Bronchial epithelial cell (primary cell): ENCODE results near the gene TACR2. TPM values are rescaled to one million over a fixed set of nuclear protein-coding genes. Genes with fewer than 3 reads are reported as not detected.

Experiments used
- DNase-seq: peaks from one replicate; pipeline ENCODE4 v3.0.0-alpha.2; 2010; ENCODE audit warnings: low read depth
- FAIRE-seq: peaks from 2 replicates; lab custom pipeline; 2011; peaks lifted over from hg19 to GRCh38; lab: Jason Lieb, UNC
- H3K27me3 ChIP-seq: 2 replicates; pipeline ENCODE4 v1.5.1; 2011; ENCODE audit warnings: low read length; ENCODE audit not compliant: control insufficient read depth, insufficient read depth
- H3K36me3 ChIP-seq: 2 replicates; pipeline ENCODE4 v1.5.1; 2011; ENCODE audit warnings: low read length; ENCODE audit not compliant: control insufficient read depth, insufficient read depth
- H3K4me3 ChIP-seq: 2 replicates; pipeline ENCODE4 v1.5.1; 2011; ENCODE audit warnings: mild to moderate bottlenecking, low read depth, low read length, control low read depth
- total RNA-seq: library from RNA; depleted of rRNA; stranded (reverse); fragments of >200 nt; gene quantifications from 2 replicates; pipeline ENCODE4 v1.2.1, GENCODE V29; 2014
- TF ChIP-seq, protein P1 (sequence below): IDR thresholded peaks from 2 replicates; pipeline ENCODE4 v1.5.1; 2011; ENCODE audit warnings: mild to moderate bottlenecking, moderate library complexity, low read length, control low read depth, inconsistent platforms; ENCODE audit not compliant: insufficient read depth, severe bottlenecking

TACR2 gene
- total RNA-seq, 1 donor from 2014 or later: under 0.01 TPM

DNA sequence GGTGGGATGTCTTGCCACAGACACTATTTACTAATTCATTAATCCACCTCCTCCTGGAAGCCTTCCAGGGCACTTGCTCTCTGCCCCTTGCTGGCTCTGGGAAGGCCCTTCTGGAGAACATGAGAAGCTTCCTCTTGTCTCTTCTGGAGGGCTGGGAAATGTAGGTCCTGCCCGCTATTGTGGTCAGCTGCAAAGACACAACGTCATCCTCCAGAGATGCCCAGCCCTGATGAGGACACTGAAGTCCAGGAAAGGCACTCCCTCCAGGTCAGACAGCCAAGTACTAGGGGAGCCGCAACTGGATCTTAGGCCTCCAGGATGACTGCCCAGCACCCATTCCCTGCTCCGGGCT, 9.6 kb upstream of the TACR2 start:
- H3K4me3 ChIP-seq: no peak overlapping the region
- no peaks in the 10 kb centered on the region for H3K36me3 ChIP-seq
- FAIRE-seq: no peak
- TF ChIP-seq, protein P1, sequence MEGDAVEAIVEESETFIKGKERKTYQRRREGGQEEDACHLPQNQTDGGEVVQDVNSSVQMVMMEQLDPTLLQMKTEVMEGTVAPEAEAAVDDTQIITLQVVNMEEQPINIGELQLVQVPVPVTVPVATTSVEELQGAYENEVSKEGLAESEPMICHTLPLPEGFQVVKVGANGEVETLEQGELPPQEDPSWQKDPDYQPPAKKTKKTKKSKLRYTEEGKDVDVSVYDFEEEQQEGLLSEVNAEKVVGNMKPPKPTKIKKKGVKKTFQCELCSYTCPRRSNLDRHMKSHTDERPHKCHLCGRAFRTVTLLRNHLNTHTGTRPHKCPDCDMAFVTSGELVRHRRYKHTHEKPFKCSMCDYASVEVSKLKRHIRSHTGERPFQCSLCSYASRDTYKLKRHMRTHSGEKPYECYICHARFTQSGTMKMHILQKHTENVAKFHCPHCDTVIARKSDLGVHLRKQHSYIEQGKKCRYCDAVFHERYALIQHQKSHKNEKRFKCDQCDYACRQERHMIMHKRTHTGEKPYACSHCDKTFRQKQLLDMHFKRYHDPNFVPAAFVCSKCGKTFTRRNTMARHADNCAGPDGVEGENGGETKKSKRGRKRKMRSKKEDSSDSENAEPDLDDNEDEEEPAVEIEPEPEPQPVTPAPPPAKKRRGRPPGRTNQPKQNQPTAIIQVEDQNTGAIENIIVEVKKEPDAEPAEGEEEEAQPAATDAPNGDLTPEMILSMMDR: no peak
- DNase-seq: no peak
- no peaks in the 10 kb centered on the region for H3K27me3 ChIP-seq

DNA sequence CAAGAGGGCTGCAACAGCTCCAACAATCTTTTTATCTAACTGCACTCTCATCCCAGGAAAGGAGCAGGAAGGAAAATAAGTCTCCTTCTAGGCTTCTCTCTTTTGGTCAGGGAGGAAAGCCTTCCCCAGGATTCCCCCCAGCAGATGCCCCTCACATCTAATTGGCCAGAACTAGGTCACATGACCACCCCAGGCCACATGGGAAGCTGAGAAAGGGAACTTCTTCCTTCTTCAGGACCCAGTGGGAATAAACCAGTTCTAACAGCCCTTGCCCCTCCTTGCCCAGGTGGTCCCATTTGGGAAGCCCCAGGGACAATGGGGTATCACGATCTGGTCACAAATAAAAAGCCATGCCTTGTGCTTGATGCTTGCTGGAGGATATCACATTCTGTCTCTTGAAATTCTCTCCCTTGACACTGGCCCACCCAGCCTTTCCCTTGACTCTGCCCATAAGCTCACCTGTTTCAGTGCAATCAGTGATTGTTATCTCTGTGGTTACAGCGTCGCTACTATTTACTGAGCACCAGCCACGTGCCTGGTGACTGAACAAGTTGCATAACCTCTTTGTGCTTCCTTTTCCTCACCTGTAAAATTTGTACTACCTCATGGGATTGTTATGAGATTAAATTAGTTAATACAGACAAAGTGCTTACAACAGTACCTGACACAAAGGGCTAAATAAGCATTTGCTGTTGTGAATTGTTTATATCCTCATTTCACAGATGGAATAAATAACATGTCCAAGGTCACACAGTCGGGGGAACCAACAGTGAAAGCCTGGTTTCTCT, 9.0 kb upstream of the TACR2 start:
- peak; percentile 81 for DNase-seq
- Histone ChIP-seq H3K36me3 (no peaks in the 10 kb centered on the region), H3K4me3 (no peak overlapping the region), H3K27me3 (no peaks in the 10 kb centered on the region)
- TF ChIP-seq, protein P1: no peak
- no peak for FAIRE-seq

DNA sequence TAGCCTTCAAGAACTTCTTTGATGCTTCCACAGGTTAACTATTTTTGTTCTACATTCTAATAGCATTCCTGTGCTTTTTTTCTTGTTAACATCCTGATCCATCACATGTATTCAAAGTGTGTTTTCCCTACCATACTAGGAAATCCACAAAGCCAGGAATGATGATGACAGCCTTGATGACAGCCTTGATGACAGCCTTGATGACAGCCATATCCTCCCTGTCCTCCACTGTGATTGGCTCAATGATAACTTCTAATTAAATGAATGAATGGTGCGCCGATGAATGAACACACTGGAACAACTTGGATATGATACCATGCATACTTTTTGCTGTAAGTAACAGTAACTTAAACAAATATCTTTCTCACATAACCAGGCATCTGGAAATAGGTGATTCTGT, 8.3 kb upstream of the TACR2 start:
- FAIRE-seq (no peak), DNase-seq (no peak)
- no peaks in the 10 kb centered on the region for H3K36me3 ChIP-seq
- no peaks in the 10 kb centered on the region for H3K27me3 ChIP-seq
- H3K4me3 ChIP-seq: no peak overlapping the region
- TF ChIP-seq, protein P1: no peak

DNA sequence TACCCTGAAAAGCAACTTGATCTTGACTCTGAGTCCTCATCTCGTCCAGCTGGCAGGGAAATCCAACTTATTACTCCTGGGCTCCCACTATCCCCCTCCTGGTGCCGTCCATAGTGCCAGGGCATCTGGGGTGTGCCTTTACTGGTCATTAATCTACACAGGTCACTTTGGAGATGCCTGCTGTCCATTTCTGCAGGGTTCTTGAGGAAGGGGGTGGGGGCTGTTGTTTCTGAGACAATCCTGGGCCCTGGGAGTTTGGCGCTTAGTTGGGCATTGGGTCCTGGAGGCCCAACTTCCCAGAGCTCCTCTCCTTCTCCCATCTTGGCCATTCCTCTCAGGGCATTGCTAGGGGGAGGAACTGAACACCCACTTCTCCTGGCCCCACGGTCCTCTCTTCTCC, 6.0 kb upstream of the TACR2 start:
- DNase-seq (no peak), FAIRE-seq (no peak)
- Histone ChIP-seq H3K27me3 (no peaks in the 10 kb centered on the region), H3K36me3 (no peaks in the 10 kb centered on the region), H3K4me3 (no peak overlapping the region)
- TF ChIP-seq, protein P1: no peak

DNA sequence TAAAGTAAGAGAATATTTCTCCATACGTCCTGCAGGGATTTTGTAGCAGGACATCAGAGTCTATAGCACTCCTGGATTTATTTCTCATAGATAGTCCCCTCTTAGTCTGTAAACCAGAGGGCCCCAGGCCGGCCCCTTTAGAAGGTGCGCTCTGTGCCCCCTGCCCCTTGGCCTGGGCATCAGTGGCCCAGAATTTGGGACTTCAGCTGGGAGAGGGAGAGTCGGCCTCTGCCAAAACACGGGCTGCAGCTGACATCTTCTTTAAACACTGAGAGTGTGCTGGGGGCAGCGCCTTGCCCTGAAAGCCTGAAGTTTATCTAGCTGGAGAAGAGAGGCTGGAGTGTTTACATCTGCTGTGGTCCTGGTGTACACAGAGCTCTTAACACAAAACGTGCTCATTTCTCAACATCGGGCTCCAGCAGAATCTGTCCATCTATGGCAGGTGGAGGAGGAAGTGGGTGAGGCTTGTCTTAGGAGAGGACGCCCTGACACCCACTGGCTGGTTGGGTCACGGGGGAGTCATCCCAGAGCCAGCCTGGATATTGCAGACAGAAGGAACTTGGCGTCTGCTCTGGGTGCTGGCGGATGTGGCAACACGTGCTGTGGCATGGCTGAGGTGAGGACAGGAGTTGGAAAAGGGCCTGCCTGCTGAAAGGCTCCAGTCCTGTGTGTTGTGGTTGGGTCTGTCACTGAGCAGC, 5.0 kb upstream of the TACR2 start:
- Histone ChIP-seq H3K36me3 (no peaks in the 10 kb centered on the region), H3K4me3 (no peak overlapping the region), H3K27me3 (no peaks in the 10 kb centered on the region)
- peak; percentile 56 for DNase-seq
- TF ChIP-seq, protein P1: no peak
- FAIRE-seq: no peak
